Transverse colon (tissue), 4 donors: ENCODE results near the gene KIF1A.

Source experiments
- CTCF ChIP-seq, 5 experiments: fragments of 200-600 bp in 3 of 5; fragments of 450-650 bp in 2 of 5; sonication (generic) in 3 of 5; IDR thresholded peaks; 1 replicate in 2 of 5; 2 replicates in 3 of 5; pipeline ENCODE4 v1.5.1; 2016 to 2017; ENCODE audit warnings: antibody characterized with exemption in 5 of 5, inconsistent platforms in 3 of 5, mild to moderate bottlenecking in 2 of 5, moderate library complexity in 1 of 5
- POLR2A ChIP-seq: fragments of 450-650 bp; IDR thresholded peaks from one replicate; pipeline ENCODE4 v1.6.1; 2016; ENCODE audit warnings: antibody characterized with exemption, mild to moderate bottlenecking, moderate library complexity
- POLR2AphosphoS5 ChIP-seq, 3 donors: sonication (generic); formaldehyde crosslinking; IDR thresholded peaks; one replicate each; pipeline ENCODE4 v1.6.1; 2016; ENCODE audit warnings: antibody characterized with exemption in 3 of 3

GRCh38 chr2:240814280-240814679 lies 5.7 kb downstream of the KIF1A start:
- TF ChIP-seq POLR2A (no peak), CTCF (IDR thresholded peaks at IDR 0.05) (no peak), POLR2AphosphoS5 (IDR thresholded peaks at IDR 0.05) (no peak)
